Activated CD8-positive, alpha-beta memory T cell treated with anti-CD3 and anti-CD28 coated beads, Interleukin-2, amount 50 U/mL, for 4 hours (primary cell): ENCODE measurements around the gene UBE3C.
A peak's percentile ranks its signal among the peaks of the same experiment; 100 is the strongest.
"Not testable (repeated sequence)": the region's sequence is repeated elsewhere in the genome, so short reads cannot be mapped to it uniquely, and the experiment has no call there.

Experiments
- DNase-seq: peaks from one replicate; pipeline ENCODE4 v3.0.0-alpha.2; 2020

UBE3C gene

GRCh38 chr7:157132796-157133195 is 5.9 kb upstream of the UBE3C start:
- DNase-seq = no peak

GRCh38 chr7:157133304-157133703 is 5.4 kb upstream of the UBE3C start:
- DNase-seq = no peak

GRCh38 chr7:157136372-157136771 is 2.4 kb upstream of the UBE3C start:
- no peak for DNase-seq

GRCh38 chr7:157138101-157138423 is 664 bp upstream of the UBE3C start:
- DNase-seq = no peak

GRCh38 chr7:157139111-157139809 is 534 bp downstream of the UBE3C start:
- peak; percentile 53 for DNase-seq

GRCh38 chr7:157139810-157140510 is 1.2 kb downstream of the UBE3C start:
- no peak for DNase-seq

- DNase-seq = no peak
Measured at GRCh38 chr7:157140511-157140905, 1.8 kb downstream of the UBE3C start.

GRCh38 chr7:157141525-157142060 is 2.9 kb downstream of the UBE3C start:
- no peak for DNase-seq

- no peak for DNase-seq
Measured at GRCh38 chr7:157143788-157144187, 5.1 kb downstream of the UBE3C start.

GRCh38 chr7:157149317-157149716 is 10.6 kb downstream of the UBE3C start:
- no peak for DNase-seq

GRCh38 chr7:157150882-157151281 is 12.2 kb downstream of the UBE3C start:
- no peak for DNase-seq

GRCh38 chr7:157151626-157152339 is 13.1 kb downstream of the UBE3C start:
- no peak for DNase-seq

- no peak for DNase-seq
Measured at GRCh38 chr7:157152391-157152937, 13.7 kb downstream of the UBE3C start.

- no peak for DNase-seq
Measured at GRCh38 chr7:157153260-157153659, 14.5 kb downstream of the UBE3C start.

GRCh38 chr7:157155959-157156358 is 17.2 kb downstream of the UBE3C start:
- no peak for DNase-seq

GRCh38 chr7:157158400-157158799 is 19.7 kb downstream of the UBE3C start:
- no peak for DNase-seq

- not testable (repeated sequence) for DNase-seq
Measured at GRCh38 chr7:157159537-157159936, 20.8 kb downstream of the UBE3C start.

GRCh38 chr7:157160433-157160832 is 21.7 kb downstream of the UBE3C start:
- no peak for DNase-seq

- no peak for DNase-seq
Measured at GRCh38 chr7:157165987-157166386, 27.3 kb downstream of the UBE3C start.

GRCh38 chr7:157168571-157168970 is 29.8 kb downstream of the UBE3C start:
- DNase-seq = no peak

- DNase-seq = no peak
Measured at GRCh38 chr7:157176771-157177170, 38.0 kb downstream of the UBE3C start.

GRCh38 chr7:157177333-157177982 is 38.7 kb downstream of the UBE3C start:
- no peak for DNase-seq

- DNase-seq = no peak
Measured at GRCh38 chr7:157177983-157178381, 39.3 kb downstream of the UBE3C start.
